HEK293T (cell line): ENCODE results near the gene TIA1.

Experiments
- ARNT ChIP-seq: fragments of 450-650 bp; IDR thresholded peaks from 2 replicates; pipeline ENCODE4 v1.6.1; 2017; ENCODE audit warnings: mild to moderate bottlenecking
- BHLHE40 ChIP-seq: fragments of 450-650 bp; IDR thresholded peaks from 2 replicates; pipeline ENCODE4 v1.6.1; 2016; ENCODE audit warnings: mild to moderate bottlenecking, moderate library complexity, borderline replicate concordance
- CTBP1 ChIP-seq: fragments of 450-650 bp; IDR thresholded peaks from 2 replicates; pipeline ENCODE4 v1.6.1; 2016; ENCODE audit warnings: borderline replicate concordance
- ELF4 ChIP-seq: fragments of 450-650 bp; IDR thresholded peaks from 2 replicates; pipeline ENCODE4 v1.6.1; 2017; ENCODE audit warnings: antibody characterized with exemption
- FOXA1 ChIP-seq: fragments of 450-650 bp; IDR thresholded peaks from 2 replicates; pipeline ENCODE4 v1.6.1; 2016; ENCODE audit warnings: mild to moderate bottlenecking
- FOXM1 ChIP-seq: fragments of 450-650 bp; IDR thresholded peaks from 2 replicates; pipeline ENCODE4 v1.6.1; 2017; ENCODE audit warnings: mild to moderate bottlenecking, borderline replicate concordance
- HDGF ChIP-seq: fragments of 450-650 bp; IDR thresholded peaks from 2 replicates; pipeline ENCODE4 v1.6.1; 2017; ENCODE audit warnings: antibody characterized with exemption, borderline replicate concordance
- L3MBTL2 ChIP-seq: fragments of 450-650 bp; conservative IDR thresholded peaks from 2 replicates; pipeline ENCODE4 v1.6.1; 2016; ENCODE audit warnings: mild to moderate bottlenecking
- NFRKB ChIP-seq: fragments of 450-650 bp; IDR thresholded peaks from 2 replicates; pipeline ENCODE4 v1.6.1; 2016; ENCODE audit warnings: mild to moderate bottlenecking, moderate library complexity
- SP1 ChIP-seq: fragments of 450-650 bp; IDR thresholded peaks from 2 replicates; pipeline ENCODE4 v1.6.1; 2017
- TARDBP ChIP-seq: fragments of 450-650 bp; IDR thresholded peaks from 2 replicates; pipeline ENCODE4 v1.6.1; 2016
- ZNF384 ChIP-seq: fragments of 450-650 bp; IDR thresholded peaks from 2 replicates; pipeline ENCODE4 v1.6.1; 2016

- no peak for TF ChIP-seq TARDBP
- no peak for TF ChIP-seq HDGF
- no peak for TF ChIP-seq ZNF384
- no peak for TF ChIP-seq SP1
- TF ChIP-seq ARNT, result no peak
- TF ChIP-seq CTBP1, result no peak
- no peak for TF ChIP-seq BHLHE40
- no peak for TF ChIP-seq L3MBTL2
- TF ChIP-seq ELF4, result no peak
- no peak for TF ChIP-seq FOXA1
- no peak for TF ChIP-seq NFRKB
- TF ChIP-seq FOXM1, result no peak
Measured at GRCh38 chr2:70181363-70181956, 67.0 kb downstream of the TIA1 start.
